ENCODE results near the gene PITPNM3.

GRCh38 chr17:6532441-6532885 lies 23.9 kb downstream of the PITPNM3 start:
- peak; percentile 48 for TF ChIP-seq POLR2AphosphoS5 (IDR thresholded peaks at IDR 0.05)
- no peak for TF ChIP-seq CTCF (IDR thresholded peaks at IDR 0.05)
- peak; percentile 36 for TF ChIP-seq EP300 (IDR thresholded peaks at IDR 0.05)

Data from gastroesophageal sphincter (tissue), 3 donors.